Measurements from ENCODE around the gene OPRD1.
"Not testable (repeated sequence)": the region's sequence is repeated elsewhere in the genome, so short reads cannot be mapped to it uniquely, and the experiment has no call there.

The OPRD1 gene

GRCh38 chr1:28811766-28812668 is at the start of gene OPRD1:
OPRD1 (plus strand) TSS chr1:28812170; CDS start chr1:28812384, 214 bp downstream.
- no peak within 1 kb of the TSS for H3K27ac ChIP-seq (ENCODE audit: low read depth, low read length)
- H3K27me3 ChIP-seq (ENCODE audit: low read length) = no peaks in the 10 kb centered on the region
- H2AFZ ChIP-seq (ENCODE audit: low read depth, low read length, severe bottlenecking) = no peak within 1 kb of the TSS
- H3K4me2 ChIP-seq (ENCODE audit: low read depth, low read length, poor library complexity, severe bottlenecking) = no peak within 1 kb of the TSS
- H3K9me3 ChIP-seq (ENCODE audit: insufficient read depth, low read length) = no peaks in the 10 kb centered on the region
- no peaks in the 10 kb centered on the region for H4K20me1 ChIP-seq (ENCODE audit: low read depth, low read length)
- H3K79me2 ChIP-seq (ENCODE audit: insufficient read depth, low read length) = no peaks in the 10 kb centered on the region
- no peak within 1 kb of the TSS for H3K4me3 ChIP-seq (ENCODE audit: insufficient read depth, low read length, poor library complexity, severe bottlenecking)
- no peaks in the 10 kb centered on the region for H3K36me3 ChIP-seq (ENCODE audit: low read length)
- no peak within 1 kb of the TSS for H3K9ac ChIP-seq (ENCODE audit: low read length)
- H3K9me2 ChIP-seq (replicated peaks; ENCODE audit: insufficient read depth, low read length) = no peaks in the 10 kb centered on the region
- no peak for TF ChIP-seq EZH2phosphoT487 (conservative IDR thresholded peaks at IDR 0.05; ENCODE audit: low read length)
- no peak for TF ChIP-seq CTCF (IDR thresholded peaks at IDR 0.05; ENCODE audit: insufficient read depth, low read length, poor library complexity, severe bottlenecking)
- H3F3A ChIP-seq (ENCODE audit: insufficient read depth) = no peaks in the 10 kb centered on the region

DNA sequence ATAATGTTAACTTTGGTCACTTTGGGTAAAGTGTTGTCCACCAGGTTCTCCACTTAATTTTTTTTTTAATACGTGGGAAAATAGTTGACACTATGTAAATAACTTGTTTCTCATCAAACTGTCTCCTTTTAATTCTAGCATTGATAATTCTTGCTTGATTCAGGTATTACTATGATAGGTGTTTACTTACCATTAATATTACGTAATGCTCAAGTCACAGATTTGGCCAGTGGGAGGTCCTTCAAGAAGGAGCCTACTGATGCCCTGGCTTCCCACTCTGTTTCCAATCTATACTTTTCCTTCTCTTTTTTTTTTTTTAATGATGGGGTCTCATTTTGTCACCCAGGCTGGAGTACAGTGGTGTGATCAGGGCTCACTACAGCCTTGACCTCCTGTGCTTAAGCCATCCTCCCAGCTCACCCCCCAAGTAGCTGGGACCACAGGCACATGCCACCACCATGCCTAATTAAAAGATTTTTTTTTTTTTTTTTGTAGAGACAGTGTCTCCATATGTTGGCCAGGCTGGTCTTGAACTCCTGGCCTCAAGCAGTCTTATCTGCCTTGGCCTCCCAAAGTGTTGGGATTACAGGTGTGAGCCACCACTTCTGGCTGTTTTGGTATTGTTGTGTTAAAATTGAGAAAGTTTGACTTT is 45.3 kb upstream of the OPRD1 start:
- Histone ChIP-seq H3F3A (ENCODE audit: insufficient read depth) (peaks cover 3% of the 10 kb centered on the region), H3K9me3 (ENCODE audit: insufficient read depth, low read length) (no peaks in the 10 kb centered on the region), H3K79me2 (ENCODE audit: insufficient read depth, low read length) (peaks cover 61% of the 10 kb centered on the region), H3K9ac (ENCODE audit: low read length) (no peak overlapping the region), H2AFZ (ENCODE audit: low read depth, low read length, severe bottlenecking) (no peak overlapping the region), H3K9me2 (replicated peaks; ENCODE audit: insufficient read depth, low read length) (no peaks in the 10 kb centered on the region), H3K27me3 (ENCODE audit: low read length) (no peaks in the 10 kb centered on the region), H3K36me3 (ENCODE audit: low read length) (peaks cover 7% of the 10 kb centered on the region), H3K4me3 (ENCODE audit: insufficient read depth, low read length, poor library complexity, severe bottlenecking) (no peak overlapping the region), H3K27ac (ENCODE audit: low read depth, low read length) (no peak overlapping the region), H4K20me1 (ENCODE audit: low read depth, low read length) (peaks cover 27% of the 10 kb centered on the region; the same call in 1 of the 2 replicates), H3K4me2 (ENCODE audit: low read depth, low read length, poor library complexity, severe bottlenecking) (no peak overlapping the region)
- TF ChIP-seq EZH2phosphoT487 (conservative IDR thresholded peaks at IDR 0.05; ENCODE audit: low read length) = no peak
- no peak for TF ChIP-seq CTCF (IDR thresholded peaks at IDR 0.05; ENCODE audit: insufficient read depth, low read length, poor library complexity, severe bottlenecking)

GRCh38 chr1:28770601-28771165 is 41.3 kb upstream of the OPRD1 start:
- H3K9me2 ChIP-seq (replicated peaks; ENCODE audit: insufficient read depth, low read length) = no peaks in the 10 kb centered on the region
- H3K79me2 ChIP-seq (ENCODE audit: insufficient read depth, low read length) = peaks cover 26% of the 10 kb centered on the region
- H3K9me3 ChIP-seq (ENCODE audit: insufficient read depth, low read length) = no peaks in the 10 kb centered on the region
- no peak for TF ChIP-seq EZH2phosphoT487 (conservative IDR thresholded peaks at IDR 0.05; ENCODE audit: low read length)
- no peak for TF ChIP-seq CTCF (IDR thresholded peaks at IDR 0.05; ENCODE audit: insufficient read depth, low read length, poor library complexity, severe bottlenecking)
- H3K27me3 ChIP-seq (ENCODE audit: low read length) = no peaks in the 10 kb centered on the region
- no peak overlapping the region for H3K27ac ChIP-seq (ENCODE audit: low read depth, low read length)
- H3K4me3 ChIP-seq (ENCODE audit: insufficient read depth, low read length, poor library complexity, severe bottlenecking) = no peak overlapping the region
- H3K36me3 ChIP-seq (ENCODE audit: low read length) = peaks cover 7% of the 10 kb centered on the region
- H3F3A ChIP-seq (ENCODE audit: insufficient read depth) = peaks cover 3% of the 10 kb centered on the region
- no peak overlapping the region for H3K4me2 ChIP-seq (ENCODE audit: low read depth, low read length, poor library complexity, severe bottlenecking)
- H4K20me1 ChIP-seq (ENCODE audit: low read depth, low read length) = peaks cover 17% of the 10 kb centered on the region; the same call in 1 of the 2 replicates
- H3K9ac ChIP-seq (ENCODE audit: low read length) = no peak overlapping the region
- H2AFZ ChIP-seq (ENCODE audit: low read depth, low read length, severe bottlenecking) = no peak overlapping the region

- not testable (repeated sequence) for H3K4me2 ChIP-seq (ENCODE audit: low read depth, low read length, poor library complexity, severe bottlenecking); H3K36me3 ChIP-seq (ENCODE audit: low read length); H4K20me1 ChIP-seq (ENCODE audit: low read depth, low read length)
These were observed 40.0 kb upstream of the OPRD1 start for GRCh38 chr1:28771921-28772320.

More at GRCh38 chr1:28771921-28772320, 40.0 kb upstream of the OPRD1 start:
- H3K9ac ChIP-seq (ENCODE audit: low read length); H3K27me3 ChIP-seq (ENCODE audit: low read length); H3F3A ChIP-seq (ENCODE audit: insufficient read depth); H3K27ac ChIP-seq (ENCODE audit: low read depth, low read length); H3K9me2 ChIP-seq (replicated peaks; ENCODE audit: insufficient read depth, low read length); H2AFZ ChIP-seq (ENCODE audit: low read depth, low read length, severe bottlenecking); H3K9me3 ChIP-seq (ENCODE audit: insufficient read depth, low read length); H3K4me3 ChIP-seq (ENCODE audit: insufficient read depth, low read length, poor library complexity, severe bottlenecking): not testable (repeated sequence)
- peaks cover 14% of the 10 kb centered on the region for H3K79me2 ChIP-seq (ENCODE audit: insufficient read depth, low read length)
